ENCODE measurements around the gene NEMP2.

The NEMP2 gene

GRCh38 chr2:190457256-190457655 lies 77.3 kb downstream of the NEMP2 start:
- DNase-seq (ENCODE audit: low read depth), result no peak

GRCh38 chr2:190456833-190457232 lies 77.7 kb downstream of the NEMP2 start:
- DNase-seq (ENCODE audit: low read depth), result no peak

- DNase-seq (ENCODE audit: low read depth), result no peak
These were observed 79.0 kb downstream of the NEMP2 start for GRCh38 chr2:190455358-190456095.

GRCh38 chr2:190454795-190455194 lies 79.7 kb downstream of the NEMP2 start:
- DNase-seq (ENCODE audit: low read depth), result no peak

Data from amniotic epithelial cell (primary cell).